GM12892 (cell line): ENCODE data around the gene ACADVL.

Source experiments
- POLR2A ChIP-seq: IDR thresholded peaks from 2 replicates; pipeline ENCODE4 v1.6.1; 2011; ENCODE audit warnings: low read depth, low read length, control low read depth
- TAF1 ChIP-seq: IDR thresholded peaks from 2 replicates; pipeline ENCODE4 v1.6.1; 2011; ENCODE audit warnings: low read depth, mild to moderate bottlenecking, control low read depth, low read length, borderline replicate concordance

DNA sequence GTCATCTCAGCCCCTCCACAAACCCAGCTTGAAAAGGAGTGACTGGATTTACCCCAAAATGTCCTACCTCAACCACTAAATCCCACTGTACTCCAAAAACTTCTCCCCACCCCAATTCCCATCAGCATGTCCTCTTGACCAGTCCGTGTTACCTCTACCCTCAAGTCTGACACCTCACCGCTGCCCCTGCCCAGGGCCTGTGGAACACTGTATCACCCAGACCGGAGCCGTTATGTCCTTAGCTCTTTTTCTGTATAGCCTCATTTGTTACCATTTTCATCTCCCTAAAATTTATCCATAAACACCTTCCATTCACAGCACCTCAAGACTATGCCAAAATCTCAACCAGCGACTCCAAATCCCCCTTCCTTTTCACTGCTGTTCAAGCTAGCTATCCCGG lies 17.1 kb downstream of the ACADVL start:
- TF ChIP-seq POLR2A (no peak), TAF1 (no peak)
